IMR-90 (cell line): Measurements from ENCODE around the gene PCGF3. TPM values are rescaled to one million over a fixed set of nuclear protein-coding genes. Genes with fewer than 3 reads are reported as not detected.

ENCODE experiments used
- ATAC-seq: fragments of 200-7000 bp; cut with Tn5 transposase; 2 replicates; pipeline ENCODE4 v1.9.1; 2020; ENCODE audit warnings: low read depth, mild to moderate bottlenecking, moderate library complexity
- BruUV-seq: library from RNA; stranded (reverse); fragments of 400-500 nt; replicated peaks from 2 replicates; lab custom pipeline; 2021; lab: Mats Ljungman, UMichigan
- CTCF ChIA-PET: fragments of 300-600 bp; formaldehyde crosslinking; extraction: SDS; loops from one replicate; lab custom pipeline; 2021; ENCODE audit warnings: antibody characterized with exemption; lab: Yijun Ruan, JAX
- POLR2A ChIA-PET: fragments of 300-600 bp; sonication (Branson Sonifier 250); formaldehyde crosslinking; loops from one replicate; lab custom pipeline; 2022; ENCODE audit warnings: antibody characterized with exemption; ENCODE audit not compliant: unreplicated experiment; lab: Charles Lee
- DNase-seq: peaks from one replicate; pipeline ENCODE4 v3.0.0; 2013
- H2AFZ ChIP-seq: replicated peaks from 2 replicates; pipeline ENCODE3; 2013; ENCODE audit warnings: low read length, mild to moderate bottlenecking; ENCODE audit not compliant: poor library complexity
- H2AK5ac ChIP-seq: 2 replicates; pipeline ENCODE4 v1.6.1; 2013; ENCODE audit warnings: low read depth, low read length, inconsistent platforms
- H2AK9ac ChIP-seq: replicated peaks from 2 replicates; pipeline ENCODE3; 2013; ENCODE audit warnings: mild to moderate bottlenecking, low read depth, low read length, moderate library complexity; ENCODE audit not compliant: poor library complexity
- H2BK120ac ChIP-seq: 2 replicates; pipeline ENCODE4 v1.6.1; 2013; ENCODE audit warnings: low read depth, low read length, inconsistent platforms
- H2BK15ac ChIP-seq: 3 replicates; pipeline ENCODE4 v1.6.1; 2013; ENCODE audit warnings: low read depth, low read length, inconsistent platforms
- H2BK20ac ChIP-seq: 2 replicates; pipeline ENCODE4 v1.6.1; 2013; ENCODE audit warnings: low read depth, mild to moderate bottlenecking, inconsistent platforms, low read length, moderate library complexity
- H2BK5ac ChIP-seq: 2 replicates; pipeline ENCODE4 v1.6.1; 2013; ENCODE audit warnings: mild to moderate bottlenecking, low read depth, low read length, inconsistent platforms; ENCODE audit not compliant: poor library complexity, severe bottlenecking
- H3K14ac ChIP-seq: replicated peaks from 2 replicates; pipeline ENCODE4 v1.6.1; 2013; ENCODE audit warnings: low read depth, low read length, inconsistent platforms
- H3K18ac ChIP-seq: 2 replicates; pipeline ENCODE4 v1.6.1; 2013; ENCODE audit warnings: low read depth, low read length, control low read depth
- H3K23ac ChIP-seq: 2 replicates; pipeline ENCODE4 v1.6.1; 2013; ENCODE audit warnings: low read depth, low read length, inconsistent platforms
- H3K27ac ChIP-seq: 2 replicates; pipeline ENCODE4 v1.5.1; 2013; ENCODE audit warnings: mild to moderate bottlenecking, control low read depth, low read length; ENCODE audit not compliant: insufficient read depth
- H3K27me3 ChIP-seq: 2 replicates; pipeline ENCODE4 v1.6.1; 2013; ENCODE audit warnings: low read length; ENCODE audit not compliant: control insufficient read depth, insufficient read depth
- H3K36me3 ChIP-seq: 2 replicates; pipeline ENCODE4 v1.6.1; 2013; ENCODE audit warnings: low read length, mixed read lengths; ENCODE audit not compliant: control insufficient read depth, insufficient read depth
- H3K4ac ChIP-seq: 2 replicates; pipeline ENCODE4 v1.6.1; 2013; ENCODE audit warnings: low read depth, low read length, inconsistent platforms
- H3K4me1 ChIP-seq: 2 replicates; pipeline ENCODE4 v1.6.1; 2013; ENCODE audit warnings: low read length, mixed read lengths; ENCODE audit not compliant: control insufficient read depth, insufficient read depth
- H3K4me2 ChIP-seq: 2 replicates; pipeline ENCODE4 v1.6.1; 2013; ENCODE audit warnings: low read depth, mild to moderate bottlenecking, control low read depth, low read length, moderate library complexity
- H3K4me3 ChIP-seq: 2 replicates; pipeline ENCODE4 v1.5.1; 2013; ENCODE audit warnings: low read depth, mild to moderate bottlenecking, control low read depth, low read length, moderate library complexity; ENCODE audit not compliant: insufficient read depth
- H3K56ac ChIP-seq: 2 replicates; pipeline ENCODE4 v1.6.1; 2013; ENCODE audit warnings: low read length, inconsistent platforms; ENCODE audit not compliant: insufficient read depth; ENCODE audit errors: extremely low read depth
- H3K79me1 ChIP-seq, 2 experiments: 2 replicates each; pipeline ENCODE4 v1.6.1; 2013; ENCODE audit warnings: low read length in 2 of 2, inconsistent platforms in 1 of 2, low read depth in 1 of 2
- H3K9ac ChIP-seq: 2 replicates; pipeline ENCODE4 v1.6.1; 2013; ENCODE audit warnings: low read depth, low read length, control low read depth
- H3K9me1 ChIP-seq: 2 replicates; pipeline ENCODE4 v1.6.1; 2013; ENCODE audit warnings: low read length, inconsistent platforms; ENCODE audit not compliant: insufficient read depth
- H3K9me3 ChIP-seq: 2 replicates; pipeline ENCODE4 v1.6.1; 2013; ENCODE audit warnings: low read length; ENCODE audit not compliant: control insufficient read depth, insufficient read depth
- H4K20me1 ChIP-seq: 2 replicates; pipeline ENCODE4 v1.6.1; 2013; ENCODE audit warnings: low read length, inconsistent platforms; ENCODE audit not compliant: insufficient read depth
- H4K5ac ChIP-seq: 2 replicates; pipeline ENCODE4 v1.6.1; 2013; ENCODE audit warnings: mild to moderate bottlenecking, low read depth, low read length, control low read depth
- H4K8ac ChIP-seq, 2 experiments: 2 replicates each; pipeline ENCODE4 v1.6.1; 2013; ENCODE audit warnings: low read depth in 2 of 2, low read length in 2 of 2, control low read depth in 1 of 2, inconsistent platforms in 1 of 2
- H4K91ac ChIP-seq: 2 replicates; pipeline ENCODE4 v1.6.1; 2013; ENCODE audit warnings: low read depth, low read length, inconsistent platforms; ENCODE audit not compliant: insufficient read depth
- BHLHE40 ChIP-seq: fragments of 150-350 bp; IDR thresholded peaks from 2 replicates; pipeline ENCODE4 v1.6.1; 2016; ENCODE audit warnings: mild to moderate bottlenecking, low read depth, low read length
- CEBPB ChIP-seq: IDR thresholded peaks from 2 replicates; pipeline ENCODE4 v1.6.1; 2012; ENCODE audit warnings: low read depth, low read length, improper control_type of control experiment
- CTCF ChIP-seq: conservative IDR thresholded peaks from 2 replicates; pipeline ENCODE4 v1.5.1; 2012; ENCODE audit warnings: mild to moderate bottlenecking, low read depth, low read length, improper control_type of control experiment
- ELK1 ChIP-seq: fragments of 150-350 bp; IDR thresholded peaks from 2 replicates; pipeline ENCODE4 v1.6.1; 2016; ENCODE audit warnings: low read depth, mild to moderate bottlenecking, low read length, moderate library complexity, borderline replicate concordance
- MAFK ChIP-seq: IDR thresholded peaks from 2 replicates; pipeline ENCODE4 v1.6.1; 2012; ENCODE audit warnings: low read depth, low read length, improper control_type of control experiment
- MAZ ChIP-seq: IDR thresholded peaks from 2 replicates; pipeline ENCODE4 v1.6.1; 2012; ENCODE audit warnings: low read depth, mild to moderate bottlenecking, low read length, improper control_type of control experiment, moderate library complexity, borderline replicate concordance
- POLR2A ChIP-seq: IDR thresholded peaks from 2 replicates; pipeline ENCODE4 v1.6.1; 2012; ENCODE audit warnings: mild to moderate bottlenecking, low read depth, low read length
- RCOR1 ChIP-seq: IDR thresholded peaks from 2 replicates; pipeline ENCODE4 v1.6.1; 2012; ENCODE audit warnings: mild to moderate bottlenecking, low read length, improper control_type of control experiment; ENCODE audit not compliant: insufficient replicate concordance
- RFX5 ChIP-seq: IDR thresholded peaks from 2 replicates; pipeline ENCODE4 v1.8.0; 2012; ENCODE audit warnings: low read depth, mild to moderate bottlenecking, low read length, moderate library complexity
- SMC3 ChIP-seq: fragments of 150-350 bp; IDR thresholded peaks from 2 replicates; pipeline ENCODE4 v1.6.1; 2016; ENCODE audit warnings: low read depth, mild to moderate bottlenecking, antibody characterized with exemption, low read length, moderate library complexity
- USF2 ChIP-seq: fragments of 150-350 bp; IDR thresholded peaks from 2 replicates; pipeline ENCODE4 v1.6.1; 2017; ENCODE audit warnings: mild to moderate bottlenecking, antibody characterized with exemption, low read length, low read depth
- WGBS, 2 experiments: methylation state at CpG; one replicate each; pipeline versions ENCODE4 v1.1.5 to v1.1.7; 2013; ENCODE audit warnings: missing lambda C conversion rate in 2 of 2; ENCODE audit not compliant: insufficient read length in 1 of 2; ENCODE audit errors: extremely low coverage in 2 of 2; 5-methylcytosine and 5-hydroxymethylcytosine counted together
- dilution Hi-C: fragments of 300-500 bp; cut with HindIII; formaldehyde crosslinking; loops from one replicate; pipeline ENCODE4 v1.14.3; 2018; ENCODE audit warnings: low sequenced_read_pairs; ENCODE audit not compliant: unreplicated experiment
- in situ Hi-C: fragments of 300-500 bp; cut with MboI; formaldehyde crosslinking; loops from 3 replicates; pipeline ENCODE4 v1.14.3; 2019; ENCODE audit warnings: low sequenced_read_pairs, inconsistent platforms, mixed read lengths
- intact Hi-C: fragments of 100-400 bp; cut with micrococcal nuclease; formaldehyde crosslinking; loops from 2 replicates; pipeline ENCODE4 v1.10.0; 2022
- polyA plus RNA-seq, 3 experiments: library from polyadenylated mRNA; depleted of rRNA; stranded (reverse); fragments of >200 nt; gene quantifications; 2 replicates each; pipeline ENCODE4 v1.2.3, GENCODE V29; 2012; ENCODE audit warnings: low replicate concordance in 1 of 3
- total RNA-seq: library from RNA; depleted of rRNA; stranded (reverse); fragments of >200 nt; gene quantifications from 2 replicates; pipeline ENCODE4 v1.2.3, GENCODE V29; 2012

Gene PCGF3
- total and polyA plus RNA-seq, 2 of the 4 experiments (the other 2 are of a cell fraction), result 40.0 to 55.3 TPM

- H3K23ac ChIP-seq, result no peak overlapping the region
- intact Hi-C loops, result no loop called here
- H4K8ac ChIP-seq, result no peak overlapping the region
- no peak overlapping the region for H3K27ac ChIP-seq
- 83% methylated on average over 28 of the region's 58 CpGs; no CpG with 5 or more reads in 1 of the 2 experiments for WGBS, 2 experiments
- no peak overlapping the region for H3K56ac ChIP-seq
- no peaks in the 10 kb centered on the region for H3K9me1 ChIP-seq
- H3K14ac ChIP-seq, result no peak overlapping the region
- no peak overlapping the region for H2AK5ac ChIP-seq
- DNase-seq (no peak), ATAC-seq (no peak)
- H3K27me3 ChIP-seq, result peaks cover 4% of the 10 kb centered on the region; the same call in 1 of the 2 replicates
- ChIA-PET POLR2A (no interaction called here), CTCF (no interaction called here)
- H3K18ac ChIP-seq, result no peak overlapping the region
- no TSS peak for BruUV-seq
- TF ChIP-seq RFX5 (no peak), CTCF (no peak), USF2 (no peak), MAZ (no peak), MAFK (no peak), POLR2A (no peak), CEBPB (no peak), RCOR1 (no peak), ELK1 (no peak), BHLHE40 (no peak), SMC3 (no peak)
- H3K9me3 ChIP-seq, result peaks cover 18% of the 10 kb centered on the region
- H2BK5ac ChIP-seq, result no peak overlapping the region
- in situ Hi-C loops, result no loop called here
- H4K91ac ChIP-seq, result no peak overlapping the region
- no peak overlapping the region for H3K9ac ChIP-seq
- no peak overlapping the region for H2BK20ac ChIP-seq
- dilution Hi-C loops, result no loop called here
- no peak overlapping the region for H2BK15ac ChIP-seq
- no peak overlapping the region for H2BK120ac ChIP-seq
- H3K4ac ChIP-seq, result no peak overlapping the region
- H3K36me3 ChIP-seq, result no peaks in the 10 kb centered on the region
- no peak overlapping the region for H2AK9ac ChIP-seq
- H3K4me2 ChIP-seq, result no peak overlapping the region
- H3K79me1 ChIP-seq, result no peaks in the 10 kb centered on the region
- no peak overlapping the region for H3K4me3 ChIP-seq
- no peaks in the 10 kb centered on the region for H3K4me1 ChIP-seq
- H2AFZ ChIP-seq, result no peak overlapping the region
- no peaks in the 10 kb centered on the region for H4K20me1 ChIP-seq
- no peak overlapping the region for H4K5ac ChIP-seq
Measured at GRCh38 chr4:656436-657337, 48.9 kb upstream of the PCGF3 start.
